ENCODE data around the gene ZSCAN16. TPM values are rescaled to one million over a fixed set of nuclear protein-coding genes. Genes with fewer than 3 reads are reported as not detected.
A peak's percentile ranks its signal among the peaks of the same experiment; 100 is the strongest.

The ZSCAN16 gene
- total and polyA plus RNA-seq, 5 donors from 2014 or later, result 8.0 to 26.5 (median 13.0) TPM

DNA sequence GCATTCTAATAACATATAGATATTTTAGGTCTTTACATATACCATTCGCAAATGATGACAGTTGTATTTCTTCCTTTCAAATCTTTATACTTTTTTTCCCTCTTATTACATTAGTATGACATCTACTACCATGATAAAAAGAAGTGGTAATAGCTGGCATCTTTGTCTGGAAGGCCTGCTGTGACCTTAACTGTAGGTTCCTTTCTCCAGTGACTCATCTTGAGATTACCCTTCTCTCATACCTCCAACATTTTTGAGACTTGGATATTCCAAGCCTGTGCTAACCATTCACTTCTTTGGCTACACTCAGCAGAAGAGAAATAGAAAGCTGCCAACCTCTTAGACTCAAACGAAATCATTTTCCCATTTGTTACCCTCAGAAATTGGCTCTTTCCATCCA is 47.6 kb downstream of the ZSCAN16 start:
- H3K4me3 Mint-ChIP-seq, result no peak overlapping the region
- peak overlapping the region in 1 of 3 donors; percentile 28 for H3K27ac Mint-ChIP-seq
- H3K27me3 Mint-ChIP-seq, result peaks cover 45% of the 10 kb centered on the region
- Histone ChIP-seq H3K9me3 (ENCODE audit: control insufficient read depth in 2 of 2, low read length in 2 of 2) (no peaks in the 10 kb centered on the region), H3K4me1 (ENCODE audit: control insufficient read depth, insufficient read depth, low read length, poor library complexity, severe bottlenecking) (no peaks in the 10 kb centered on the region), H3K36me3 (ENCODE audit: control insufficient read depth, insufficient read depth, low read length) (no peaks in the 10 kb centered on the region), H3K27ac (ENCODE audit: insufficient read depth, low read length, poor library complexity, severe bottlenecking) (no peak overlapping the region), H3K27me3 (ENCODE audit: control insufficient read depth, insufficient read depth, low read length) (peaks cover 8% of the 10 kb centered on the region), H3K4me3 (ENCODE audit: low read depth, low read length) (no peak overlapping the region)
- ATAC-seq (ENCODE audit: low read depth in 2 of 2), result no peak
- DNase-seq, result no peak
- H3K4me1 Mint-ChIP-seq, result no peaks in the 10 kb centered on the region
- peaks cover 0 to 3% (median 0%) of the 10 kb centered on the region in 7 donors for H3K9me3 Mint-ChIP-seq
- H3K36me3 Mint-ChIP-seq, result peaks cover 10% of the 10 kb centered on the region

DNA sequence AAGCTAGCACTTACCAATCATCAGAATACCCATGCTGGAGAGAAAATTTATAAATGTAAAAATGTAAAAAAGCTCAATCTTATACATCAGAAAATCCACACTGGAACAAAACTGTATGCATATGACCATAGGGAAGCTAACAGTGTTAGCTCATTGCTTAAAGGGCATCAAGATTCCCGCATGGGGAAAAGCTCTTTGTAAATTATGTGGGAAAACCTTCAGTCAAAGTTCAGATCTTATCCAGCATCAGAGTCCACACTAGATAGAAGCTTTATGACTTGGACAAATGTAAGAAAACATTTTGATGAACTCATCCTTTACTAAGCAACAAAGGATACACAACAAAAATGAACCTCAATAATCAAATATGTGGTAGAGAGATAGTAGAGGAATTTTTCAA is 52.0 kb downstream of the ZSCAN16 start:
- no peaks in the 10 kb centered on the region for H3K36me3 ChIP-seq (ENCODE audit: control insufficient read depth, insufficient read depth, low read length)
- no peaks in the 10 kb centered on the region for H3K4me1 ChIP-seq (ENCODE audit: control insufficient read depth, insufficient read depth, low read length, poor library complexity, severe bottlenecking)
- H3K27me3 Mint-ChIP-seq, result peaks cover 46% of the 10 kb centered on the region
- H3K27me3 ChIP-seq (ENCODE audit: control insufficient read depth, insufficient read depth, low read length), result peaks cover 11% of the 10 kb centered on the region
- no peaks in the 10 kb centered on the region for H3K9me3 ChIP-seq (ENCODE audit: control insufficient read depth in 2 of 2, low read length in 2 of 2)
- H3K4me1 Mint-ChIP-seq, result no peaks in the 10 kb centered on the region
- no peak for DNase-seq
- ATAC-seq (ENCODE audit: low read depth in 2 of 2), result no peak
- H3K4me3 Mint-ChIP-seq, result no peak overlapping the region
- H3K9me3 Mint-ChIP-seq, result peaks cover 0 to 10% (median 3%) of the 10 kb centered on the region in 7 donors
- H3K27ac ChIP-seq (ENCODE audit: insufficient read depth, low read length, poor library complexity, severe bottlenecking), result no peak overlapping the region
- H3K4me3 ChIP-seq (ENCODE audit: low read depth, low read length), result no peak overlapping the region
- no peak overlapping the region for H3K27ac Mint-ChIP-seq
- H3K36me3 Mint-ChIP-seq, result peaks cover 2% of the 10 kb centered on the region

Other genes with a start within 250 kb of the ZSCAN16 start
- gene OR2B2, start 212.2 kb upstream of the ZSCAN16 start, total RNA-seq, result not detected
- not detected for gene OR2B2, start 212.2 kb upstream of the ZSCAN16 start, polyA plus RNA-seq
- not detected for gene OR2B6, start 167.4 kb upstream of the ZSCAN16 start, total RNA-seq
- gene OR2B6, start 167.4 kb upstream of the ZSCAN16 start, polyA plus RNA-seq, result not detected
- 4.3 TPM for gene ZNF165, start 44.0 kb upstream of the ZSCAN16 start, total RNA-seq
- under 1 TPM in 3 of 4 donors, not detected in 1; 0.24 to 0.57 (median 0.40) TPM for gene ZNF165, start 44.0 kb upstream of the ZSCAN16 start, polyA plus RNA-seq
- gene ZKSCAN8, start 17.3 kb downstream of the ZSCAN16 start, total RNA-seq, result 27.4 TPM
- gene ZKSCAN8, start 17.3 kb downstream of the ZSCAN16 start, polyA plus RNA-seq, result 1 to 10 TPM in 3 of 4 donors, under 1 TPM in 1; 0.78 to 4.1 (median 1.6) TPM
- 0.91 TPM for gene ZSCAN9, start 100.7 kb downstream of the ZSCAN16 start, total RNA-seq
- gene ZSCAN9, start 100.7 kb downstream of the ZSCAN16 start, polyA plus RNA-seq, result 1 to 10 TPM; 2.4 to 6.4 (median 3.7) TPM
- 2.1 TPM for gene ZKSCAN4, start 127.7 kb downstream of the ZSCAN16 start, total RNA-seq
- gene ZKSCAN4, start 127.7 kb downstream of the ZSCAN16 start, polyA plus RNA-seq, result 1 to 10 TPM; 2.1 to 6.3 (median 3.4) TPM
- not detected for gene NKAPL, start 134.7 kb downstream of the ZSCAN16 start, total RNA-seq
- gene NKAPL, start 134.7 kb downstream of the ZSCAN16 start, polyA plus RNA-seq, result under 1 TPM in 2 of 4 donors, not detected in 2; 0.14 to 0.30 TPM
- 9.6 TPM for gene ZSCAN26, start 142.5 kb downstream of the ZSCAN16 start, total RNA-seq
- 10 to 100 TPM; 14.9 to 19.1 (median 17.7) TPM for gene ZSCAN26, start 142.5 kb downstream of the ZSCAN16 start, polyA plus RNA-seq
- 1.0 TPM for gene PGBD1, start 157.0 kb downstream of the ZSCAN16 start, total RNA-seq
- under 1 TPM; 0.09 to 0.55 (median 0.36) TPM for gene PGBD1, start 157.0 kb downstream of the ZSCAN16 start, polyA plus RNA-seq
- gene ZSCAN31, start 211.5 kb downstream of the ZSCAN16 start, total RNA-seq, result 0.52 TPM
- under 1 TPM in 1 of 4 donors, not detected in 3; 0.34 TPM for gene ZSCAN31, start 211.5 kb downstream of the ZSCAN16 start, polyA plus RNA-seq
- gene ZKSCAN3, start 225.3 kb downstream of the ZSCAN16 start, total RNA-seq, result 2.3 TPM
- 1 to 10 TPM; 1.5 to 3.6 (median 3.1) TPM for gene ZKSCAN3, start 225.3 kb downstream of the ZSCAN16 start, polyA plus RNA-seq